ENCODE measurements around the gene TSHZ1. TPM values are rescaled to one million over a fixed set of nuclear protein-coding genes. Genes with fewer than 3 reads are reported as not detected.

TSHZ1 gene
- total RNA-seq, 4 donors from 2014 or later = 14.1 to 23.3 (median 17.6) TPM

DNA sequence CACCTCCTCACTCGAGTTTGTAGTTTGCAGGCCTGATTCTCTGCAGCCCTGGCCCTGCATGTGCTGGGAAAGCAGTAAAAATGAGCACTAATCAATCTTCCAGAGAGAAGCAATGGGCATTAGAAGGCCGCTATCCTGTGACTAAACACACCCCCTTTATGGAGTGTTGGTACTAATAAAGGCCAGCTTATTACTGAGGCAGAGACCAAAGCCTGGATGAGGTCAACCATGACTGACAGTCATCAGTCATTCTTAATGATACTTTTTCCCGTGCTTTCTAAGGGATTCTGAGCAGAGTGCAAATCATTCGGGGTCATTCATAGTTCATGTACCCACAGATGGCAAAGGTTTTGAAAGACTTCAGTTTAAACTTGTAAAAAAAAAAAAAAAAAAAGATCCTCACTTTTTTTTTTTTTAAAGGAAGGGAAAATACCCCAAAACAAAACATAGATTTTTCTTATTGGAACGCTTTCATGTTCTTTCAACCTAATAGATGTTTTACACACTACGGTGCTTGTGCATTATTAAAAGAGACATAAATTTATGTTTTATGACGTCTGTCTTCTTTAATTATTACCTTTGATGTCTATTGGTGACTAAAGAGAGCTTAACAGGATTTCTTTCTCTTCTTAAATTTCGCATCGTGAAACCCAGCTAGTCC, 13.2 kb downstream of the TSHZ1 start:
- no peak overlapping the region for H3K4me3 ChIP-seq (ENCODE audit: low read depth, poor library complexity, severe bottlenecking)
- 75% methylated on average over 9 of the region's 9 CpGs for WGBS, 2 donors
- no peak for DNase-seq (ENCODE audit: low spot score in 2 of 2)
- intact Hi-C loops (cut with DNase I; ENCODE audit: low total_unique reads) = no loop called here
- TF ChIP-seq, protein P1, sequence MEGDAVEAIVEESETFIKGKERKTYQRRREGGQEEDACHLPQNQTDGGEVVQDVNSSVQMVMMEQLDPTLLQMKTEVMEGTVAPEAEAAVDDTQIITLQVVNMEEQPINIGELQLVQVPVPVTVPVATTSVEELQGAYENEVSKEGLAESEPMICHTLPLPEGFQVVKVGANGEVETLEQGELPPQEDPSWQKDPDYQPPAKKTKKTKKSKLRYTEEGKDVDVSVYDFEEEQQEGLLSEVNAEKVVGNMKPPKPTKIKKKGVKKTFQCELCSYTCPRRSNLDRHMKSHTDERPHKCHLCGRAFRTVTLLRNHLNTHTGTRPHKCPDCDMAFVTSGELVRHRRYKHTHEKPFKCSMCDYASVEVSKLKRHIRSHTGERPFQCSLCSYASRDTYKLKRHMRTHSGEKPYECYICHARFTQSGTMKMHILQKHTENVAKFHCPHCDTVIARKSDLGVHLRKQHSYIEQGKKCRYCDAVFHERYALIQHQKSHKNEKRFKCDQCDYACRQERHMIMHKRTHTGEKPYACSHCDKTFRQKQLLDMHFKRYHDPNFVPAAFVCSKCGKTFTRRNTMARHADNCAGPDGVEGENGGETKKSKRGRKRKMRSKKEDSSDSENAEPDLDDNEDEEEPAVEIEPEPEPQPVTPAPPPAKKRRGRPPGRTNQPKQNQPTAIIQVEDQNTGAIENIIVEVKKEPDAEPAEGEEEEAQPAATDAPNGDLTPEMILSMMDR (IDR thresholded peaks at IDR 0.05) = no peak
- no peak for TF ChIP-seq POLR2A (IDR thresholded peaks at IDR 0.05)

DNA sequence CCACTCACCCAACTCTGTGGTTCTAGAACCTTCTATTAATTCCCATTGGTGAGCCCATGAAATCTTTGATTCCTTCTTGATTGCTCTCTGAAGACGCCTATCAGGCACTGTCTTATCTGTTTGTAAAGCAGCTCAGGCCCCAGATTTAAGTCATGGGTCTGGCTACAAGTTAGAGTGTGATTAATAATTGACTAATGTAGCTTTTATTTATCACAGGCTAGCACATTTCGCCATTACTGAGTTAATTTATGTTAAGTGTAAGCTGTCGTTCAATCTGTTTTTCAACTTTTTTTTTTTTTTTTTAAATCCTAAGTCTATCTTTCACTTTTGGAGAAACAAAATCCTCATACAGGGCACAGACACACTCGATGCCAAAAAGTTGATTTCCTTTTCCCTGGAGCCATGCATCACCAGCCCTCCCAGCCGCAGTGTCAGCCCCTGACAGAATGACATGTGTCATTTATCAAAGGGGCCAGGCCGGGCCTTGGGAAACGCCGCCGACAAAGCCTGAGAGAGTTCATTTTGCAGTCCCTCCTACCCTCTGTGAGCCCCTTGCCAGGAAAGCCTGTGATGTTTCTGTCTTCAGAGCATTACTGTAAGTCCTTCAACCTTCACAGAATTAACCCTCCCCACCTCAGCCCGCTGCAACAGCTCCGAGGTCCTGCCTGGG, 15.8 kb downstream of the TSHZ1 start:
- H3K4me3 ChIP-seq (ENCODE audit: low read depth, poor library complexity, severe bottlenecking) = no peak overlapping the region
- intact Hi-C loops (cut with DNase I; ENCODE audit: low total_unique reads) = no loop called here
- WGBS, 2 donors = 41 to 42% methylated on average over 11 of the region's 11 CpGs
- no peak for TF ChIP-seq POLR2A (IDR thresholded peaks at IDR 0.05)
- TF ChIP-seq, protein P1 (IDR thresholded peaks at IDR 0.05) = no peak
- no peak for DNase-seq (ENCODE audit: low spot score in 2 of 2)

DNA sequence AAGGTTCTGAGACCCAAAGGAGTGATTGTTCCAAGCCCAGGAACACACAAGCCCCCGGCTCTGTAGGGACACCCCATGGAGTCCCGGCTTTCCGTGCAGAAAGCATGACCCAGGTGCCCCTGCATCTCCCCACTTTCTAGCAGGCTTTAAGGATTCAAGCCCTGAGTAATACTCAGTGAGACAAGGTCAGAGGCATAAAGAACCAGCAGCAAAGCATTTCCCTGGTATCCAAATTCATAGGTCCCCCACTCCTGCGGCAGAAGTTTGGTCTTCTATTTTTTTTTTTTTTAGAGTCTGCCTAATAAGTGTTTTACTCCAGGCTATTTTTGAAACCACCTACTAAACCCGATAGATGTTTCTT, 16.3 kb downstream of the TSHZ1 start:
- 46 to 71% methylated on average over 5 of the region's 5 CpGs for WGBS, 2 donors
- no peak for DNase-seq (ENCODE audit: low spot score in 2 of 2)
- no peak overlapping the region for H3K4me3 ChIP-seq (ENCODE audit: low read depth, poor library complexity, severe bottlenecking)
- intact Hi-C loops (cut with DNase I; ENCODE audit: low total_unique reads) = no loop called here
- no peak for TF ChIP-seq POLR2A (IDR thresholded peaks at IDR 0.05)
- TF ChIP-seq, protein P1 (IDR thresholded peaks at IDR 0.05) = no peak

DNA sequence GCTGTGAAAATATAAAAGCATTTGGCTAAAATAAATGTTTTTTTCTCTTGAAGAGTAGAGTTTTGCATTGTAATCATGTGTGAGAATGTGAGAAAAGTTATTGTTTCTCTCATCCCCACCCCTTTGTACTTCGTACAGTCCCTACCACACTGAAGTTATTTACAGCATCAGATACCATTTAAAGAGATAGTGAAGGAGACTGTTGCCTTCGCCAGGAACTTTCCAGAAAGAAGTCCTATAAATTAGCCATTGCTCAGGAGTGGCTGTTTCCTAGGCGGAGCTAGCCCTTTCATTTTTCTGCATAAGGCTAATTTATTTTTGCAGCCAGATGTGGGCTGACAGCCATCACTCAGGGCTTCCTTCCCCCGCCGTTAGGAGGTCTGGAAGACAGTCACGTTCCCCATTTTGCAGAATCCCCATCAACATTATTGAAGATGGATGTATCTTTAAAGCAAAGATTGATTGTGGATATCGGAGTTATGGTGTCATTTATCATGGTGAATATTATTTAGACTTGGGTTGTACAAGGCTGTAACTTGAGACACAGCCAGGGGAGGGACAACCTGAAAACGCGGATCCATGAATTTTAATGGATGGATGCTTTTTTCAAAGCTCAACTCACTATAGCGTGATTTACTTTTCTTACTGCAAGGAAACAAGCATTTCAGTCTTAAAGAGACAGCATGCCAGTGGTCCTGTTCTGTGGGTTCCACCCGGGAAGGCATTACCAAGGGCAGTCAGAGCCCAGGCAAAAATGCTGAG, 17.1 kb downstream of the TSHZ1 start:
- TF ChIP-seq, protein P1 (IDR thresholded peaks at IDR 0.05) = no peak
- no peak for TF ChIP-seq POLR2A (IDR thresholded peaks at IDR 0.05)
- DNase-seq (ENCODE audit: low spot score in 2 of 2) = no peak
- no peak overlapping the region for H3K4me3 ChIP-seq (ENCODE audit: low read depth, poor library complexity, severe bottlenecking)
- intact Hi-C loops (cut with DNase I; ENCODE audit: low total_unique reads) = no loop called here
- 46 to 55% methylated on average over 11 of the region's 11 CpGs for WGBS, 2 donors

DNA sequence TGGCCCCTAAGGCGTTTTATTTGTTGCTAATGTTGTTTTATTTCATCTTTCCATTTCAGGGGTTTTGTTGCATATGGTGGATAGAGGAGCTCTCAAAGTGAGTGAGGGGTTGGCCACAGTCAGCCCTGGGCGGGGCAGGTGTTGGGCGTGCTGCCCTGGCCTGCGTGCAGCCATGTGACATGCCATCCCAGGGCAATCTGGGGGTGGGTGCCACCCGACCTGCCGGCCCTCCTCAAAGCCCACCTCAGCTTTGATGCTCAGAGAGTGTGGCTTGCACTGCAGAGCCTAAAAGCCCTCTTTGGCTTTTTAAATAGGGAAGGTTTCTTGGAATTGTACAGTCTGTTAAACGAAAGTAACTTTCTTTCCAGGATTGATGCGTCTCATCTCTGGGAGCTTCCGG, 18.4 kb downstream of the TSHZ1 start:
- intact Hi-C loops (cut with DNase I; ENCODE audit: low total_unique reads) = no loop called here
- WGBS, 2 donors = 88 to 89% methylated on average over 8 to 9 of the region's 9 CpGs
- no peak for DNase-seq (ENCODE audit: low spot score in 2 of 2)
- TF ChIP-seq, protein P1 (IDR thresholded peaks at IDR 0.05) = no peak
- no peak for TF ChIP-seq POLR2A (IDR thresholded peaks at IDR 0.05)
- no peak overlapping the region for H3K4me3 ChIP-seq (ENCODE audit: low read depth, poor library complexity, severe bottlenecking)
